ENCODE measurements around the gene SKOR1. TPM values are rescaled to one million over a fixed set of nuclear protein-coding genes. Genes with fewer than 3 reads are reported as not detected.

Gene SKOR1
- total and polyA plus RNA-seq, 2 of the 8 experiments (the other 6 are each of a cell fraction or from before 2014, with no cell fraction given) = 0.03 to 0.11 TPM

DNA sequence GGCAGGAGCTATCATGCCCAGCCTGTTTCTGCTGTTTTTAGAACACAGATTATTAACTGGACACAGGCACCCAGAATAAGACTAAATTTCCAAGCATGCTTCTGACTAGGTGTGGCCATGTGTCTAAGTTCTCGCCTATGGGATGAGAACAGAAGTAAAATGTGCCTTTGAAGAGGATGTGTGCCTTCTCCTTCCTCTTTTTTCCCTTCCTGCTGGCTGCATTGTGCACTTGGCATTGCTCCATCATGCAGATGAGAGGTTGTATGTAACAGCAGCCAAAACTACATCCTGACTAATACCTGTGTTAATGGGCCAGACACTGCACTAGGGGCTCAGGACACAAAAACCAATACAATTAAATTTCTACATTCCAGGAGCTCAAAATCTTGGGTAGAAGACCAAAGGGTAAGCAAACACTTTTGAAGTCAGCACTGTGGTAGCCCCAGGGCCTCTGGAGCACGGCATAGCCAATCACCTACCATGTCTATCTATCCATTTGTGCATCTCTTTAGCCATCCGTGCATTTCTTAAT is 55.4 kb downstream of the SKOR1 start:
- H3K4ac ChIP-seq (replicated peaks; ENCODE audit: insufficient read length, low read depth, low read length) = no peak overlapping the region
- WGBS, 2 experiments (ENCODE audit: extremely low coverage in 1 of 2, insufficient coverage in 1 of 2, insufficient read length in 1 of 2, insufficient replicate concordance in 2 of 2, low coverage in 1 of 2, low lambda C conversion rate in 2 of 2, missing lambda C conversion rate in 1 of 2) = 83% methylated on average over 3 of the region's 3 CpGs; no CpG with 5 or more reads in 1 of the 2 experiments
- H2BK120ac ChIP-seq (replicated peaks; ENCODE audit: low read depth, low read length) = no peak overlapping the region
- H4K20me1 ChIP-seq (replicated peaks in 1 of 2; ENCODE audit: control insufficient read depth in 1 of 2, insufficient read depth in 2 of 2, low read length in 2 of 2) = no peaks in the 10 kb centered on the region
- no peaks in the 10 kb centered on the region; the same call in 1 of the 2 replicates for H3K23me2 ChIP-seq (ENCODE audit: low read depth, low read length)
- H3K79me2 ChIP-seq (ENCODE audit: control insufficient read depth in 1 of 2, insufficient read depth in 2 of 2, low read length in 2 of 2) = no peaks in the 10 kb centered on the region
- H3K36me3 ChIP-seq (ENCODE audit: control insufficient read depth in 2 of 4, insufficient read depth in 4 of 4, low read length in 3 of 4) = no peaks in the 10 kb centered on the region
- no peak overlapping the region for H3K56ac ChIP-seq (replicated peaks; ENCODE audit: insufficient read length, low read depth, low read length)
- H2BK20ac ChIP-seq (ENCODE audit: low read length) = no peak overlapping the region
- no peak overlapping the region for H3K27ac ChIP-seq (ENCODE audit: low read depth, low read length)
- H2BK12ac ChIP-seq (ENCODE audit: low read depth, low read length) = no peak overlapping the region
- H2AFZ ChIP-seq (ENCODE audit: low read length) = no peak overlapping the region
- ChIA-PET CTCF (ENCODE audit: partially characterized antibody) (interaction anchor here (0.9 to 1.1 kb wide), 2 partner anchors 18 to 274 kb away, joined by 3 to 4 read pairs; no protein-coding TSS in a partner anchor), POLR2A (ENCODE audit: partially characterized antibody) (no interaction called here)
- peaks cover 0 to 5% (median 2%) of the 10 kb centered on the region in 4 experiments; a peak in 2 of 7 replicates for H3K27me3 ChIP-seq (replicated peaks in 1 of 4; ENCODE audit: control insufficient read depth in 3 of 4, extremely low read depth in 1 of 4, insufficient read depth in 3 of 4, low read length in 3 of 4)
- H4K91ac ChIP-seq (replicated peaks; ENCODE audit: insufficient read length, low read length) = no peak overlapping the region
- H2BK5ac ChIP-seq (ENCODE audit: low read depth, low read length) = no peak overlapping the region
- no peak overlapping the region for H4K8ac ChIP-seq (ENCODE audit: extremely low read depth, insufficient read depth, low read length)
- H3K9me3 ChIP-seq (ENCODE audit: insufficient read depth in 2 of 2, low read depth in 1 of 2, low read length in 1 of 2) = no peaks in the 10 kb centered on the region
- FAIRE-seq (no peak), DNase-seq (ENCODE audit: low read depth in 1 of 2, low spot score in 2 of 2) (no peak)
- H3K79me1 ChIP-seq (ENCODE audit: low read depth, low read length) = no peaks in the 10 kb centered on the region
- H4K5ac ChIP-seq (ENCODE audit: insufficient read length, low read depth, low read length) = no peak overlapping the region
- no peak overlapping the region for H3K23ac ChIP-seq (ENCODE audit: insufficient read length)
- TF ChIP-seq SIX5 (IDR thresholded peaks at IDR 0.05; ENCODE audit: low read depth, low read length) (no peak), GTF2F1 (IDR thresholded peaks at IDR 0.05; ENCODE audit: borderline replicate concordance, low read depth, low read length) (no peak), SIRT6 (IDR thresholded peaks at IDR 0.05; ENCODE audit: low read length) (no peak), CEBPB (IDR thresholded peaks at IDR 0.05; ENCODE audit: low read depth, low read length) (no peak), ASH2L (IDR thresholded peaks at IDR 0.05; ENCODE audit: low read length) (no peak), RFX5 (IDR thresholded peaks at IDR 0.05; ENCODE audit: borderline replicate concordance, low read depth, low read length) (no peak), NANOG (IDR thresholded peaks at IDR 0.05; ENCODE audit: insufficient read depth, low read depth, low read length, poor library complexity, severe bottlenecking) (no peak)
- TF ChIP-seq, protein P1, sequence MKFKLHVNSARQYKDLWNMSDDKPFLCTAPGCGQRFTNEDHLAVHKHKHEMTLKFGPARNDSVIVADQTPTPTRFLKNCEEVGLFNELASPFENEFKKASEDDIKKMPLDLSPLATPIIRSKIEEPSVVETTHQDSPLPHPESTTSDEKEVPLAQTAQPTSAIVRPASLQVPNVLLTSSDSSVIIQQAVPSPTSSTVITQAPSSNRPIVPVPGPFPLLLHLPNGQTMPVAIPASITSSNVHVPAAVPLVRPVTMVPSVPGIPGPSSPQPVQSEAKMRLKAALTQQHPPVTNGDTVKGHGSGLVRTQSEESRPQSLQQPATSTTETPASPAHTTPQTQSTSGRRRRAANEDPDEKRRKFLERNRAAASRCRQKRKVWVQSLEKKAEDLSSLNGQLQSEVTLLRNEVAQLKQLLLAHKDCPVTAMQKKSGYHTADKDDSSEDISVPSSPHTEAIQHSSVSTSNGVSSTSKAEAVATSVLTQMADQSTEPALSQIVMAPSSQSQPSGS (IDR thresholded peaks at IDR 0.05; ENCODE audit: low read length) = no peak
- no peak overlapping the region for H3K9ac ChIP-seq (replicated peaks in 1 of 4; ENCODE audit: extremely low read depth in 1 of 4, low read depth in 3 of 4, low read length in 3 of 4)
- H3K4me1 ChIP-seq (replicated peaks in 1 of 4; ENCODE audit: control insufficient read depth in 3 of 4, insufficient read depth in 4 of 4, low read length in 3 of 4) = peaks cover 3 to 8% (median 6%) of the 10 kb centered on the region in 4 experiments; a peak in 6 of 7 replicates
- H3K18ac ChIP-seq (ENCODE audit: extremely low read depth, low read length) = no peak overlapping the region
- no peak overlapping the region for H2BK15ac ChIP-seq (ENCODE audit: low read length)
- H3K4me3 ChIP-seq (ENCODE audit: extremely low read depth in 1 of 4, insufficient read depth in 2 of 4, low read depth in 3 of 4, low read length in 4 of 4) = no peak overlapping the region
- H3K14ac ChIP-seq (ENCODE audit: insufficient read length) = no peak overlapping the region
- H2AK5ac ChIP-seq (ENCODE audit: low read depth, low read length) = no peak overlapping the region; the same call in 1 of the 2 replicates
- H3K4me2 ChIP-seq (ENCODE audit: insufficient read depth in 1 of 2, low read depth in 2 of 2, low read length in 2 of 2) = no peak overlapping the region
